Heart left ventricle (tissue), 16 donors: ENCODE measurements around the gene SGCE. TPM values are rescaled to one million over a fixed set of nuclear protein-coding genes. Genes with fewer than 3 reads are reported as not detected.

ENCODE experiments used
- ATAC-seq, 4 donors: fragments of 200-7000 bp; cut with Tn5 transposase; one replicate each; pipeline ENCODE4 v1.9.1; 2020 to 2022; ENCODE audit warnings: moderate library complexity in 4 of 4, mild to moderate bottlenecking in 3 of 4, moderate number of reproducible peaks in 1 of 4
- DNase-seq, 5 donors: peaks; one replicate each; pipeline ENCODE4 v3.0.0-alpha.2; 2020
- H3K27ac ChIP-seq, 12 donors: fragments of 200-600 bp; sonication (generic) in 4 of 12; one replicate each; pipeline versions ENCODE4 v1.5.0 to v1.8.0; 2016 to 2022; ENCODE audit warnings: mild to moderate bottlenecking in 2 of 12
- H3K27me3 ChIP-seq, 9 donors: fragments of 200-600 bp; sonication (generic) in 2 of 9; one replicate each; pipeline versions ENCODE4 v1.5.1 to v1.8.0; 2016 to 2022; ENCODE audit warnings: mild to moderate bottlenecking in 3 of 9
- H3K36me3 ChIP-seq, 9 donors: fragments of 200-600 bp; sonication (generic) in 2 of 9; one replicate each; pipeline versions ENCODE4 v1.5.0 to v1.8.0; 2018 to 2022; ENCODE audit warnings: mild to moderate bottlenecking in 2 of 9
- H3K4me1 ChIP-seq, 12 donors: fragments of 200-600 bp; sonication (generic) in 4 of 12; one replicate each; pipeline versions ENCODE4 v1.5.0 to v1.8.0; 2016 to 2022; ENCODE audit warnings: mild to moderate bottlenecking in 3 of 12
- H3K4me3 ChIP-seq, 12 donors: fragments of 200-600 bp; sonication (generic) in 4 of 12; one replicate each; pipeline versions ENCODE4 v1.5.0 to v1.8.0; 2017 to 2022; ENCODE audit warnings: mild to moderate bottlenecking in 9 of 12, moderate library complexity in 4 of 12
- H3K9me3 ChIP-seq, 12 donors: fragments of 200-600 bp; sonication (generic) in 4 of 12; one replicate each; pipeline versions ENCODE4 v1.5.0 to v1.8.0; 2016 to 2022; ENCODE audit warnings: mild to moderate bottlenecking in 1 of 12
- POLR2A ChIP-seq, 2 donors: fragments of 450-650 bp; IDR thresholded peaks; one replicate each; pipeline ENCODE4 v1.6.1; 2017; ENCODE audit warnings: antibody characterized with exemption in 2 of 2, mild to moderate bottlenecking in 2 of 2, moderate library complexity in 2 of 2
- WGBS, 4 donors: extraction: QIAGEN DNeasy Blood & Tissue Kit in 2 of 4; methylation state at CpG; one replicate each; pipeline versions ENCODE4 v1.1.5 to v1.1.7; 2013 to 2018; 5-methylcytosine and 5-hydroxymethylcytosine counted together
- intact Hi-C, 10 donors: fragments of 100-400 bp; cut with DNase I; formaldehyde crosslinking; loops; one replicate each; pipeline versions ENCODE4 v1.11.1 to v1.14.2; 2022
- polyA plus RNA-seq, 2 donors: library from polyadenylated mRNA; stranded (reverse); fragments of 200-250 nt; gene quantifications; one replicate each; pipeline ENCODE4 v1.2.3, GENCODE V29; 2013
- total RNA-seq, 9 donors: library from RNA; depleted of rRNA in 2 of 9; stranded (reverse); fragments of >200 nt in 2 of 9; fragmentation: NEBNext Ultra II Directional in 3 of 9; extraction: Animal tissue kit (Norgen Biotek cat#: 25700) in 3 of 9; gene quantifications; one replicate each; pipeline versions ENCODE4 v1.1.0 to v1.2.4, GENCODE V29; 2016 to 2023
- TF ChIP-seq, protein P1 (sequence below), 12 donors: fragments of 200-600 bp; sonication (generic) in 4 of 12; IDR thresholded peaks; one replicate each; pipeline versions ENCODE4 v1.5.0 to v1.8.0; 2018 to 2022; ENCODE audit warnings: antibody characterized with exemption in 12 of 12, mild to moderate bottlenecking in 5 of 12
- donor health status: ischemic (EF 13 %, LVEDD 7.1; RV severe dilation, severe dysfunction).
- donor health status: healthy with polysubstance abuse.
- donor health status: DM: no; HTN: yes; CAD: no.
- donor health status: DM: no; HTN: no; CAD: no.
- donor health status: ischemic (EF 25% LVEDD 6.9; RV normal size, moderate dysfunction).
- donor health status: ischemic (EF 25% LVEDD 5.7; RV mildly dilated, moderate dysfunction).
- donor health status: healthy.
- donor health status: DM: yes; HTN: yes; CAD: no.
- donor health status: ischemic (EF 35%, LVEDD 5.7; RV mildly dilated, moderate dysfunction).
- donor health status: nonischemic (EF 11% LVEDD 7.7; RV severe dilation, severe dysfunction).
- donor health status: DM: yes; HTN: yes; CAD: no.
- donor health status: PGD.
- donor health status: ischemic (EF 29% LVEDD 5.4; RV normal size, mild dysfunction).
- donor health status: nonischemic (EF 23%, LVEDD 6.1; RV moderate dilation, normal function).

Gene SGCE
- total and polyA plus RNA-seq, 11 donors = 10.0 to 40.2 (median 26.4) TPM

DNA sequence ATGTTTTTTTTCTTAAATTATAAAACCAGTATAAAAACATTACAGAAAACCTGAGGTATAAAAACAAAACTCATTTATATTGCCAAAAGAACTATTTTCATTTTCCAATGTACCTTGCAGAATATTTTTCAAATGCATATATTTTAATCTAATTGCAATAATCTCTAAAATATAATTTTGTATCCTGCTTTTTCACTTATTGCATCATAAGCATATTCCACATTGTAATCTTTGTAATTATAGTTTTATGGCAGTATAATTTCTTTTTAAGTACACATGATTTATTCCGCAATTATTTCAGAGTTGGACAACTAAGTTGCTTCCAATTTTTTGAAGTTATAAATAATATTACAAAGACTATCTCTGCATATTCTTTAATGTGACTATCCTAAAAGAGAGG lies 43.7 kb downstream of the SGCE start:
- ATAC-seq = no peak
- TF ChIP-seq POLR2A (IDR thresholded peaks at IDR 0.05) = no peak
- TF ChIP-seq, protein P1, sequence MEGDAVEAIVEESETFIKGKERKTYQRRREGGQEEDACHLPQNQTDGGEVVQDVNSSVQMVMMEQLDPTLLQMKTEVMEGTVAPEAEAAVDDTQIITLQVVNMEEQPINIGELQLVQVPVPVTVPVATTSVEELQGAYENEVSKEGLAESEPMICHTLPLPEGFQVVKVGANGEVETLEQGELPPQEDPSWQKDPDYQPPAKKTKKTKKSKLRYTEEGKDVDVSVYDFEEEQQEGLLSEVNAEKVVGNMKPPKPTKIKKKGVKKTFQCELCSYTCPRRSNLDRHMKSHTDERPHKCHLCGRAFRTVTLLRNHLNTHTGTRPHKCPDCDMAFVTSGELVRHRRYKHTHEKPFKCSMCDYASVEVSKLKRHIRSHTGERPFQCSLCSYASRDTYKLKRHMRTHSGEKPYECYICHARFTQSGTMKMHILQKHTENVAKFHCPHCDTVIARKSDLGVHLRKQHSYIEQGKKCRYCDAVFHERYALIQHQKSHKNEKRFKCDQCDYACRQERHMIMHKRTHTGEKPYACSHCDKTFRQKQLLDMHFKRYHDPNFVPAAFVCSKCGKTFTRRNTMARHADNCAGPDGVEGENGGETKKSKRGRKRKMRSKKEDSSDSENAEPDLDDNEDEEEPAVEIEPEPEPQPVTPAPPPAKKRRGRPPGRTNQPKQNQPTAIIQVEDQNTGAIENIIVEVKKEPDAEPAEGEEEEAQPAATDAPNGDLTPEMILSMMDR (IDR thresholded peaks at IDR 0.05) = no peak
- H3K27ac ChIP-seq = no peak overlapping the region
- H3K36me3 ChIP-seq = peaks cover 0 to 11% (median 0%) of the 10 kb centered on the region in 9 donors
- intact Hi-C loops = no loop called here
- H3K27me3 ChIP-seq = no peaks in the 10 kb centered on the region
- H3K4me3 ChIP-seq = no peak overlapping the region
- peaks cover 0 to 7% (median 0%) of the 10 kb centered on the region in 12 donors for H3K9me3 ChIP-seq
- DNase-seq = no peak
- H3K4me1 ChIP-seq = no peaks in the 10 kb centered on the region
- 95 to 99% (median 96%) methylated on average over 1 of the region's 1 CpG for WGBS, 4 donors

DNA sequence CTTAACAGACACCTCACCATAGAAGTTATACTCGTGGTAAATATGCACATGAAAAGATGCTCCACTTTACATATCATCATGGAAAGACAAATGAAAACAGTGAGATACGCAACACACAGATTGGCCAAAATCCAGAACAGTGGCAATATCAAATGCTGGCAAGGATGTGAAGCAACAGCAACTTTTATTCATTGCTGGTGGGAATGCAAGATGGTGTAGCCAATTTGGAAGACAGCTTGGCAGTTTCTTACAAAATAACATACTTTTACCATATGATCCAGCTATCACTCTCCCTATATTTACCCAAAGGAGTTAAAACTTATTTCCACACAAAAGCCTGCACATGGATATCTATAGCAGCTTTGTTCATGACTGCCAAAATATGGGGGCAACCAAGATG lies 46.4 kb downstream of the SGCE start:
- TF ChIP-seq POLR2A (IDR thresholded peaks at IDR 0.05) = no peak
- TF ChIP-seq, protein P1 (IDR thresholded peaks at IDR 0.05) = no peak
- intact Hi-C loops = no loop called here
- Histone ChIP-seq H3K36me3 (peaks cover 0 to 11% (median 0%) of the 10 kb centered on the region in 9 donors), H3K4me1 (no peaks in the 10 kb centered on the region), H3K27me3 (no peaks in the 10 kb centered on the region), H3K27ac (no peak overlapping the region), H3K4me3 (no peak overlapping the region), H3K9me3 (peaks cover 0 to 23% (median 0%) of the 10 kb centered on the region in 12 donors)
- ATAC-seq = no peak
- DNase-seq = no peak
- 91 to 98% (median 95%) methylated on average over 2 of the region's 2 CpGs for WGBS, 4 donors

DNA sequence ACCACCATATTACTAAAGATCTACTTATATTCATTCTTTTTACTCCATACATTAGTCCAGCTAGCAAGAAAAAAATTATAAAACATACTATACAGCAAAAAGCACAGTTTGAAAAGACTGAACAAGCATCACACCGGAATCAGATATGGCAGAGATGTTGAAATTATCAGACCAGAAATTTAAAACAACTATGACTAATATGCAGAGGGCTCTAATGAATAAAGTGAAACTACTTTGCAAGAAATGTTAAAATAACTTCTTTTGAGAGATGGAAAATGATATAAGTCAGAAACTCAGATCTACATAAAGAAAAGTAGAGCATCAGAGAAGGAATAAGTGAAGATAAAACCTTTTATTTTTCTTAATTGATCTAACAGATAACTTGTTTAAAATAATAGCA lies 50.9 kb downstream of the SGCE start:
- Histone ChIP-seq H3K27ac (no peak overlapping the region), H3K4me3 (no peak overlapping the region), H3K9me3 (peaks cover 0 to 19% (median 0%) of the 10 kb centered on the region in 12 donors), H3K4me1 (no peaks in the 10 kb centered on the region), H3K36me3 (peaks cover 0 to 16% (median 0%) of the 10 kb centered on the region in 9 donors), H3K27me3 (no peaks in the 10 kb centered on the region)
- ATAC-seq (no peak), DNase-seq (no peak)
- intact Hi-C loops = no loop called here
- TF ChIP-seq, protein P1 (IDR thresholded peaks at IDR 0.05) = no peak
- no peak for TF ChIP-seq POLR2A (IDR thresholded peaks at IDR 0.05)
- WGBS, 4 donors = 98 to 99% (median 98%) methylated on average over 1 of the region's 1 CpG

DNA sequence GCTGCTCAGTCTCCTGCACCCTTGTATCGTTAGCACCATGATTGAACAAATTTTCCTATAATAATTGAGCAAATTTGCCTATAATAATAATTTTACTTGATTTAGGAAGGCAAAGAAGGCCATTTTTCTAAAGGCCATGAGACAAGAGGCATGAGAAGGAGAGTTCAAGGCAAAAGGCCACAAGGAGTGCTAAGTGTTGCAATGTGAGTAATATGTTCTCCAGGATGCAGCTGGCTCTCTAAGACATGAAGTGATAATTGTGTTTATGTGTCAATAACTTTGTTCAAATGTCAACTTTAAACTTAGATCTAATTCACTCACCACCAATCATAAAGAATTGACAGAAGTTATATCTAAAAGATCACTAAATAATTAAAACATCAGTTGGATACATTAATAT lies 53.8 kb downstream of the SGCE start:
- Histone ChIP-seq H3K4me1 (no peaks in the 10 kb centered on the region), H3K27ac (no peak overlapping the region), H3K9me3 (peaks cover 0 to 15% (median 0%) of the 10 kb centered on the region in 12 donors), H3K27me3 (no peaks in the 10 kb centered on the region), H3K36me3 (peaks cover 0 to 44% (median 0%) of the 10 kb centered on the region in 9 donors), H3K4me3 (no peak overlapping the region)
- TF ChIP-seq, protein P1 (IDR thresholded peaks at IDR 0.05) = no peak
- no peak for TF ChIP-seq POLR2A (IDR thresholded peaks at IDR 0.05)
- DNase-seq (no peak), ATAC-seq (no peak)
- intact Hi-C loops = no loop called here
- 92 to 100% (median 94%) methylated on average over 1 of the region's 1 CpG for WGBS, 4 donors
